ENCODE measurements around the gene MUC7. TPM values are rescaled to one million over a fixed set of nuclear protein-coding genes. Genes with fewer than 3 reads are reported as not detected.

Gene MUC7
- total RNA-seq, 1 experiment from 2014 or later: not detected

DNA sequence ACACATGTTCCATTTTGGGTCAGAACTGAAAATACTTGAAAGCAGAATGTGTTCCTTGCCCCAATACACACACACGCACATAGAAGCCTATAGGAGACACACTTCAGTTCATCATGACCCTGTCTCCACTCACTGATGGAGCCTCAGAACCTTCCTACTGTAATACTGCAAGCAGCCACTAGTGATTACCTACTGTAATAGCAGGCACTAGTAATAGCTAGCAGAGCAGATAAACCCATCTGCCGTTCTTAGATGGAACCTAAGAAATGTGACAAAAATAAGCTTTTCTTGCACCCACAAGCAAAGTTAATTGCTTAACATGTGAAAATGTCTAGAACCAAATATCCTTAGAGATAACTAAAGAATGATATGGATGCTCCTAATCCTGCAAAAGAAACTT, 60.0 kb downstream of the MUC7 start:
- no peak overlapping the region for H3K4me2 ChIP-seq
- H3K27me3 ChIP-seq (ENCODE audit: insufficient read depth, low read depth): no peaks in the 10 kb centered on the region
- H3K9me2 ChIP-seq (ENCODE audit: insufficient read depth): no peaks in the 10 kb centered on the region
- no TSS peak for BruUV-seq (replicated peaks)
- no peak for TF ChIP-seq EZH2 (IDR thresholded peaks at IDR 0.05; ENCODE audit: low read depth)
- TF ChIP-seq, protein P1, sequence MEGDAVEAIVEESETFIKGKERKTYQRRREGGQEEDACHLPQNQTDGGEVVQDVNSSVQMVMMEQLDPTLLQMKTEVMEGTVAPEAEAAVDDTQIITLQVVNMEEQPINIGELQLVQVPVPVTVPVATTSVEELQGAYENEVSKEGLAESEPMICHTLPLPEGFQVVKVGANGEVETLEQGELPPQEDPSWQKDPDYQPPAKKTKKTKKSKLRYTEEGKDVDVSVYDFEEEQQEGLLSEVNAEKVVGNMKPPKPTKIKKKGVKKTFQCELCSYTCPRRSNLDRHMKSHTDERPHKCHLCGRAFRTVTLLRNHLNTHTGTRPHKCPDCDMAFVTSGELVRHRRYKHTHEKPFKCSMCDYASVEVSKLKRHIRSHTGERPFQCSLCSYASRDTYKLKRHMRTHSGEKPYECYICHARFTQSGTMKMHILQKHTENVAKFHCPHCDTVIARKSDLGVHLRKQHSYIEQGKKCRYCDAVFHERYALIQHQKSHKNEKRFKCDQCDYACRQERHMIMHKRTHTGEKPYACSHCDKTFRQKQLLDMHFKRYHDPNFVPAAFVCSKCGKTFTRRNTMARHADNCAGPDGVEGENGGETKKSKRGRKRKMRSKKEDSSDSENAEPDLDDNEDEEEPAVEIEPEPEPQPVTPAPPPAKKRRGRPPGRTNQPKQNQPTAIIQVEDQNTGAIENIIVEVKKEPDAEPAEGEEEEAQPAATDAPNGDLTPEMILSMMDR (conservative IDR thresholded peaks at IDR 0.05): no peak
- H3K4me3 ChIP-seq: no peak overlapping the region
- no peaks in the 10 kb centered on the region for H4K20me1 ChIP-seq (ENCODE audit: insufficient read depth)
- H2AFZ ChIP-seq: no peak overlapping the region
- H3K4me1 ChIP-seq (replicated peaks; ENCODE audit: insufficient read depth): no peaks in the 10 kb centered on the region
- H3K36me3 ChIP-seq (ENCODE audit: low read depth): no peaks in the 10 kb centered on the region
- intact Hi-C loops (cut with micrococcal nuclease; ENCODE audit: unreplicated experiment): no loop called here
- H3K27ac ChIP-seq: no peak overlapping the region
- no peaks in the 10 kb centered on the region for H3K79me2 ChIP-seq (ENCODE audit: low read depth)
- ChIA-PET POLR2A (ENCODE audit: unreplicated experiment) (no interaction called here), CTCF (interaction anchor here (0.6 kb wide), 2 partner anchors 21 to 710 kb away, joined by 3 read pairs; no protein-coding TSS in a partner anchor)
- H3F3A ChIP-seq (ENCODE audit: insufficient read depth, low read depth): no peaks in the 10 kb centered on the region
- no peaks in the 10 kb centered on the region for H3K9me3 ChIP-seq (ENCODE audit: insufficient read depth, low read depth)
- DNase-seq: no peak

Other genes starting within 250 kb of the MUC7 start
- gene FDCSP, start 246.1 kb upstream of the MUC7 start, total RNA-seq (2021): not detected in 2 replicates
- not detected in 2 replicates for gene CSN3, start 229.6 kb upstream of the MUC7 start, total RNA-seq (2021)
- gene CABS1, start 137.2 kb upstream of the MUC7 start, total RNA-seq (2021): not detected in 2 replicates
- not detected in 2 replicates for gene SMR3A, start 111.4 kb upstream of the MUC7 start, total RNA-seq (2021)
- not detected in 2 replicates for gene SMR3B, start 89.1 kb upstream of the MUC7 start, total RNA-seq (2021)
- gene OPRPN, start 74.3 kb upstream of the MUC7 start, total RNA-seq (2021): not detected in 2 replicates
- not detected in 2 replicates for gene AMTN, start 46.4 kb downstream of the MUC7 start, total RNA-seq (2021)
- not detected in 2 replicates for gene AMBN, start 120.1 kb downstream of the MUC7 start, total RNA-seq (2021)
- gene ENAM, start 156.5 kb downstream of the MUC7 start, total RNA-seq (2021): not detected in 2 replicates
- not detected in 2 replicates for gene JCHAIN, start 194.3 kb downstream of the MUC7 start, total RNA-seq (2021)
- 15.1 and 16.4 TPM in 2 replicates for gene UTP3, start 216.3 kb downstream of the MUC7 start, total RNA-seq (2021)
- gene RUFY3, start 249.8 kb downstream of the MUC7 start, total RNA-seq (2021): 22.8 and 23.6 TPM in 2 replicates

All from PC-9 (cell line).